Uterus (tissue), 4 donors: ENCODE measurements around the gene ARHGAP15. TPM values are rescaled to one million over a fixed set of nuclear protein-coding genes. Genes with fewer than 3 reads are reported as not detected.

Experiments
- DNase-seq, 2 donors: peaks; one replicate each; pipeline ENCODE4 v3.0.0-alpha.2; 2019 to 2020
- H3K27ac ChIP-seq, 2 donors: fragments of 200-600 bp; sonication (generic); 1 replicate in 1 of 2; 2 replicates in 1 of 2; pipeline ENCODE4 v1.5.1; 2016 to 2018
- H3K27me3 ChIP-seq, 2 donors: fragments of 200-600 bp; sonication (generic); one replicate each; pipeline ENCODE4 v1.5.1; 2018 to 2019; ENCODE audit warnings: control low read depth in 1 of 2
- H3K36me3 ChIP-seq, 2 donors: fragments of 200-600 bp; sonication (generic); one replicate each; pipeline ENCODE4 v1.5.1; 2019; ENCODE audit warnings: control low read depth in 1 of 2
- H3K4me1 ChIP-seq, 2 donors: fragments of 200-600 bp; sonication (generic); one replicate each; pipeline ENCODE4 v1.5.1; 2018 to 2019; ENCODE audit warnings: control low read depth in 1 of 2
- H3K4me3 ChIP-seq, 2 donors: fragments of 200-600 bp; sonication (generic); 1 replicate in 1 of 2; 2 replicates in 1 of 2; pipeline ENCODE4 v1.5.1; 2018 to 2019; ENCODE audit warnings: mild to moderate bottlenecking in 1 of 2
- H3K9me3 ChIP-seq, 2 donors: fragments of 200-600 bp; sonication (generic); one replicate each; pipeline ENCODE4 v1.5.1; 2019; ENCODE audit warnings: control low read depth in 1 of 2
- POLR2A ChIP-seq, 2 donors: fragments of 450-650 bp; IDR thresholded peaks; one replicate each; pipeline ENCODE4 v1.6.1; 2016; ENCODE audit warnings: antibody characterized with exemption in 2 of 2, mild to moderate bottlenecking in 1 of 2, moderate library complexity in 1 of 2
- intact Hi-C: fragments of 100-400 bp; cut with DNase I; formaldehyde crosslinking; loops from one replicate; pipeline ENCODE4 v1.15.1; 2023; ENCODE audit warnings: low total_unique reads
- total RNA-seq, 4 donors: library from RNA; depleted of rRNA in 3 of 4; stranded (reverse); fragments of >200 nt in 3 of 4; gene quantifications; one replicate each; pipeline versions ENCODE4 v1.1.0 to v1.2.4, GENCODE V29; 2014 to 2023
- TF ChIP-seq, protein P1 (sequence below), 4 experiments: fragments of 200-600 bp in 2 of 4; fragments of 450-650 bp in 2 of 4; sonication (generic) in 2 of 4; IDR thresholded peaks; one replicate each; pipeline ENCODE4 v1.5.1; 2016 to 2019; ENCODE audit warnings: antibody characterized with exemption in 4 of 4, mild to moderate bottlenecking in 2 of 4, moderate library complexity in 1 of 4
- donor health status: DM: yes; HTN: yes; CAD: no.

Gene ARHGAP15
- total RNA-seq, 4 donors from 2014 or later: 0.88 to 28.4 (median 6.6) TPM

DNA sequence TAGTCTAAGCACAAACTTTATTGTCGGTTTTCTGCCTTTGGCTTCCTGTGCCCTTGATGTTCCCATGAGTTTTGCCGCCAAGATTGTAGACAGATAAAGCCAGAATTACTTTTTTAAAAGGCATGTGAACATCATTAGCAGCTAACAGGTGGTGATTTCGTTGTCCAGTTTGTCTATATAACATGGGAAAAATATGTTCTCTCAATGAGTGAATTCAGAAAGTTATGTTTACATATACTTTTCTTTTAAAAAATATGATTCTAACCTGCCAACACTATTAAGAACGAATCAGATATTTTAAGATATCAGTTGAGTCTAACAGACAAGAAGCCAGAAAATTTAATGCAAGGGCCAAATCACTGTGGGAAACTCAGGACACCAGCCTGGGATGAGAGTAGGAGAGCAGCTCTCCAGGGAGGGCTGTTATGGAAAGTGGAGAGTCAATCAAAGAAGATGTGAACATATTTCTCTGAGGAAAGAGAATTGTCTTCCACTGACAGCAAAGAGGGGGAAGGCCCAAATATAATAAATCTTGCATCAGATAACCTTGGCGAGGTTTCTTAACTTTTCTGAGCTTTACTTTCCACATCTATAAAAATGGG is 311.3 kb downstream of the ARHGAP15 start:
- Histone ChIP-seq H3K27ac (no peak overlapping the region), H3K4me3 (no peak overlapping the region), H3K36me3 (no peaks in the 10 kb centered on the region), H3K9me3 (no peaks in the 10 kb centered on the region), H3K27me3 (no peaks in the 10 kb centered on the region), H3K4me1 (no peaks in the 10 kb centered on the region)
- no peak for TF ChIP-seq POLR2A (IDR thresholded peaks at IDR 0.05)
- TF ChIP-seq, protein P1, sequence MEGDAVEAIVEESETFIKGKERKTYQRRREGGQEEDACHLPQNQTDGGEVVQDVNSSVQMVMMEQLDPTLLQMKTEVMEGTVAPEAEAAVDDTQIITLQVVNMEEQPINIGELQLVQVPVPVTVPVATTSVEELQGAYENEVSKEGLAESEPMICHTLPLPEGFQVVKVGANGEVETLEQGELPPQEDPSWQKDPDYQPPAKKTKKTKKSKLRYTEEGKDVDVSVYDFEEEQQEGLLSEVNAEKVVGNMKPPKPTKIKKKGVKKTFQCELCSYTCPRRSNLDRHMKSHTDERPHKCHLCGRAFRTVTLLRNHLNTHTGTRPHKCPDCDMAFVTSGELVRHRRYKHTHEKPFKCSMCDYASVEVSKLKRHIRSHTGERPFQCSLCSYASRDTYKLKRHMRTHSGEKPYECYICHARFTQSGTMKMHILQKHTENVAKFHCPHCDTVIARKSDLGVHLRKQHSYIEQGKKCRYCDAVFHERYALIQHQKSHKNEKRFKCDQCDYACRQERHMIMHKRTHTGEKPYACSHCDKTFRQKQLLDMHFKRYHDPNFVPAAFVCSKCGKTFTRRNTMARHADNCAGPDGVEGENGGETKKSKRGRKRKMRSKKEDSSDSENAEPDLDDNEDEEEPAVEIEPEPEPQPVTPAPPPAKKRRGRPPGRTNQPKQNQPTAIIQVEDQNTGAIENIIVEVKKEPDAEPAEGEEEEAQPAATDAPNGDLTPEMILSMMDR (IDR thresholded peaks at IDR 0.05): no peak
- intact Hi-C loops: no loop called here
- DNase-seq: no peak

DNA sequence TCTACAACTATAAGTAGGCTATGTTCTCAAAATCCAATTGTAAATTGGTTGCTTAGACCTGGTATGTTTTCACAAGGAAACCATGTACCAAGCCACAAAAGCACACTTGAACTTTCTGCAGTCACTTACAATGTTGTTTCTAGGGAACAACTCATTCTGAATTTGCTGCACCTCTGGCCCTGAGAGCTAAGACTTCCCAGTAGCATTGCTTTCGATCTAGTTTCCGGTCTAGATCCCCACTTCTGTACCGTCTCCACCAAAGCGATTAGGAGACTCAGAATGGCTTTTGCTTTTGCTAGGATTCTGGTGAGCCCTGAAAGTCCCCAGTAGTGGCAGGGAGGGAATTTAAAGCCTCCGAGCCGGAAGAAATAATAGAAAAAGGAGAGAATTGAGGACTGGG is 313.0 kb downstream of the ARHGAP15 start:
- Histone ChIP-seq H3K36me3 (no peaks in the 10 kb centered on the region), H3K27ac (no peak overlapping the region), H3K27me3 (no peaks in the 10 kb centered on the region), H3K9me3 (no peaks in the 10 kb centered on the region), H3K4me1 (no peaks in the 10 kb centered on the region), H3K4me3 (no peak overlapping the region)
- intact Hi-C loops: no loop called here
- TF ChIP-seq, protein P1 (IDR thresholded peaks at IDR 0.05): no peak
- no peak for TF ChIP-seq POLR2A (IDR thresholded peaks at IDR 0.05)
- no peak for DNase-seq

DNA sequence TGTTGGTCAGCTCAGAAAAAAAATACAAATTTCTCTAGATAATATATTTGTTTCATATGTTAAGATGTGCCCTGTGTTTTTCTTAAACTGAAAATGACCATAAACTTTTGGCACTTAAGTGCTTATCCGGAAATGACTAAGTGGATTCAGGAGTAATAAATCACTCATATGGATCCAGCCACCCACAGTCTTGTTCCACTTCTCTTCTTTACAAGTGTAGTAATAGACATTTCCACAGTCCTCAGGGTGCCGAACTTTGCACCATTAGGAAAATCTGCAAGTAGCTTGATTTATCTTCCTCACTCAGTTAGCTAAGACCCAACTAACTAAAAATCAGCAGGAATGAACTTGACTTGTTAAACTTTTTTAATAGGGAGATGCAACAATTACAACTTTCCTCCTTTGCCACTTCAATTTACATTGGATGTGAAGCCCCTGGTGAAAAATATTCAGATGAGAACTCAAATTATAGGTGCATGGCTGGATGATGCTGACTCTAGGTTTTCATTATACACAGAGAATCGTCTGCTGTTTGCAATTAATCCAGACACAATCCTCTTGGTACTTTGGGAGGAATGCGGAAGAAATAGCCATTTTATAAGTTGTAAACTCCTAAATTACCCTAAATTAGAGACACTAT is 322.5 kb downstream of the ARHGAP15 start:
- no peaks in the 10 kb centered on the region for H3K27me3 ChIP-seq
- no peak overlapping the region for H3K4me3 ChIP-seq
- no peak for DNase-seq
- no peaks in the 10 kb centered on the region for H3K9me3 ChIP-seq
- no peak overlapping the region for H3K27ac ChIP-seq
- TF ChIP-seq POLR2A (IDR thresholded peaks at IDR 0.05): no peak
- TF ChIP-seq, protein P1 (IDR thresholded peaks at IDR 0.05): no peak
- intact Hi-C loops: no loop called here
- H3K4me1 ChIP-seq: no peaks in the 10 kb centered on the region
- no peaks in the 10 kb centered on the region for H3K36me3 ChIP-seq

DNA sequence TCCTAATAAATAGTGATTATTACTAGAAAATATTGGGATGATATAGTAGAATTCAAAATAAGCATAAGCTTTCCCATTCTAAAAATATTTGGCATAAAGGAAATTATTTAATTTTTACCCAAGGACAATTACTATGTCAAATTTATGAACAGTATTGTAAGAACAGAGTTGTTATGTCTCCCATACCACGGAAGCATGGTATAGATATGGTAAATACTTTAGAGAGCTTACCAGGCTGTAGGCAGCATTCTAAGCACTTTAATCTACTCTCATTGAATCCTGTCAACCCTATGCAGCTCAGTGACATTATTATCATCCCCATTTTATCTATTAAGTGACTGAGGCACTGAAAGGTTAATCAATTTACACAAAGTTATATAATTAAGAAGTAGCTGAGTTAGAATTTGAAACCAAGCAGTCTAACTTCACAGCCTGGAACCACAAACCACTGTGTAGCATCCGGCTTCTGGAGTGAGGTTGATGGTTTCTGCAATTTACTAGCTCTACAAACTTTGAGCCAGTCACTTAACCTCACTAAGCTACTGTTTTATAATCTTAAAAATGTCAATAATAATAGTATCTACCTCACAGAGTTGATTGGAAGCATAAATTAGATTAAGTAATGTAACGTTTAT is 323.7 kb downstream of the ARHGAP15 start:
- Histone ChIP-seq H3K27ac (no peak overlapping the region), H3K36me3 (no peaks in the 10 kb centered on the region), H3K9me3 (no peaks in the 10 kb centered on the region), H3K27me3 (no peaks in the 10 kb centered on the region), H3K4me3 (no peak overlapping the region), H3K4me1 (no peaks in the 10 kb centered on the region)
- intact Hi-C loops: no loop called here
- no peak for DNase-seq
- TF ChIP-seq, protein P1 (IDR thresholded peaks at IDR 0.05): no peak
- TF ChIP-seq POLR2A (IDR thresholded peaks at IDR 0.05): no peak

DNA sequence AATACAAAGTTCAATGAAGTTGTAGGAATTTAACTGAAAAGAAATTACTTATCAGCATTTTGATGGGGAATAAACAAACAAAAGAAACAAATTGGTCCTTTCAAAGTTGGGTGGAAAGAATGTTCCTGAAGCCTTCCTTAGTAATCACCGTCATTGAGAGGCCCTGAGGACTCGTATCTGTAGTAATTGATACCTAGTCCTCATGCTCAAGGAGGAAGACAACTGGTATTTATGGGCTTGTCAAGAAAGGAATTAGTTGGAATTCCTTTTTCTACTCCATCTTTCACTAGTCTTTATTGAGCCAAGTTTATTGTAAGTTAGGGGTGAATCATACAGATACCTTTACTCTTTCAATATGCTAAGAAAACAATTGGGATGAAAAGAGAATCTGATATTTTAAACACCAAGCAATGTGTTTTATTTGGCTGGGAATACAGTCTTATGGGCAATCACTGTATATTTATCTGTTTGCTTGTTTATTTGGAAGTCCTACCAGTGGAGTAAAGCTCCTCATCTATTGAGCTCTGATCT is 324.8 kb downstream of the ARHGAP15 start:
- TF ChIP-seq POLR2A (IDR thresholded peaks at IDR 0.05): no peak
- TF ChIP-seq, protein P1 (IDR thresholded peaks at IDR 0.05): no peak
- no peak overlapping the region for H3K27ac ChIP-seq
- H3K4me3 ChIP-seq: no peak overlapping the region
- H3K4me1 ChIP-seq: no peaks in the 10 kb centered on the region
- no peak for DNase-seq
- no peaks in the 10 kb centered on the region for H3K27me3 ChIP-seq
- intact Hi-C loops: no loop called here
- H3K36me3 ChIP-seq: no peaks in the 10 kb centered on the region
- H3K9me3 ChIP-seq: no peaks in the 10 kb centered on the region
